Thyroid gland (tissue), 4 donors: ENCODE data around the gene UBAC1.

Experiments used
- POLR2A ChIP-seq, 2 donors: fragments of 450-650 bp; IDR thresholded peaks; one replicate each; pipeline ENCODE4 v1.6.1; 2017; ENCODE audit warnings: antibody characterized with exemption in 2 of 2, mild to moderate bottlenecking in 2 of 2, moderate library complexity in 1 of 2
- TF ChIP-seq, protein P1 (sequence below), 6 experiments: fragments of 200-600 bp in 3 of 6; fragments of 450-650 bp in 3 of 6; sonication (generic) in 3 of 6; IDR thresholded peaks; one replicate each; pipeline ENCODE4 v1.5.1; 2016 to 2019; ENCODE audit warnings: antibody characterized with exemption in 6 of 6, mild to moderate bottlenecking in 2 of 6, inconsistent platforms in 1 of 6, moderate library complexity in 1 of 6

- TF ChIP-seq, protein P1, sequence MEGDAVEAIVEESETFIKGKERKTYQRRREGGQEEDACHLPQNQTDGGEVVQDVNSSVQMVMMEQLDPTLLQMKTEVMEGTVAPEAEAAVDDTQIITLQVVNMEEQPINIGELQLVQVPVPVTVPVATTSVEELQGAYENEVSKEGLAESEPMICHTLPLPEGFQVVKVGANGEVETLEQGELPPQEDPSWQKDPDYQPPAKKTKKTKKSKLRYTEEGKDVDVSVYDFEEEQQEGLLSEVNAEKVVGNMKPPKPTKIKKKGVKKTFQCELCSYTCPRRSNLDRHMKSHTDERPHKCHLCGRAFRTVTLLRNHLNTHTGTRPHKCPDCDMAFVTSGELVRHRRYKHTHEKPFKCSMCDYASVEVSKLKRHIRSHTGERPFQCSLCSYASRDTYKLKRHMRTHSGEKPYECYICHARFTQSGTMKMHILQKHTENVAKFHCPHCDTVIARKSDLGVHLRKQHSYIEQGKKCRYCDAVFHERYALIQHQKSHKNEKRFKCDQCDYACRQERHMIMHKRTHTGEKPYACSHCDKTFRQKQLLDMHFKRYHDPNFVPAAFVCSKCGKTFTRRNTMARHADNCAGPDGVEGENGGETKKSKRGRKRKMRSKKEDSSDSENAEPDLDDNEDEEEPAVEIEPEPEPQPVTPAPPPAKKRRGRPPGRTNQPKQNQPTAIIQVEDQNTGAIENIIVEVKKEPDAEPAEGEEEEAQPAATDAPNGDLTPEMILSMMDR (IDR thresholded peaks at IDR 0.05), result no peak
- TF ChIP-seq POLR2A (IDR thresholded peaks at IDR 0.05), result no peak
Measured at GRCh38 chr9:135902655-135903357, 58.4 kb downstream of the UBAC1 start.
